DMS114 treated with DMSO at 0.1 percent for 48 hours (cell line): Measurements from ENCODE around the gene MAP4K5.
"Not testable (repeated sequence)": the region's sequence is repeated elsewhere in the genome, so short reads cannot be mapped to it uniquely, and the experiment has no call there.

Experiments
- DNase-seq: peaks from one replicate; lab custom pipeline; 2025; ENCODE audit not compliant: unreplicated experiment; lab: John Stamatoyannopoulos, UW

Gene MAP4K5

GRCh38 chr14:50533241-50533705 is 904 bp upstream of the MAP4K5 start:
- DNase-seq = no peak

GRCh38 chr14:50531595-50532501 is 521 bp downstream of the MAP4K5 start:
- DNase-seq = no peak

GRCh38 chr14:50530794-50531365 is 1.5 kb downstream of the MAP4K5 start:
- no peak for DNase-seq

- DNase-seq = no peak
Measured at GRCh38 chr14:50530358-50530757, 2.0 kb downstream of the MAP4K5 start.

GRCh38 chr14:50529288-50530179 is 2.8 kb downstream of the MAP4K5 start:
- no peak for DNase-seq

GRCh38 chr14:50528000-50528399 is 4.4 kb downstream of the MAP4K5 start:
- DNase-seq = no peak

- DNase-seq = no peak
Measured at GRCh38 chr14:50524731-50525515, 7.4 kb downstream of the MAP4K5 start.

GRCh38 chr14:50524060-50524459 is 8.3 kb downstream of the MAP4K5 start:
- no peak for DNase-seq

- no peak for DNase-seq
Measured at GRCh38 chr14:50523271-50524041, 8.9 kb downstream of the MAP4K5 start.

GRCh38 chr14:50521912-50522341 is 10.4 kb downstream of the MAP4K5 start:
- no peak for DNase-seq

GRCh38 chr14:50520947-50521815 is 11.2 kb downstream of the MAP4K5 start:
- DNase-seq = no peak

- no peak for DNase-seq
Measured at GRCh38 chr14:50516091-50516490, 16.3 kb downstream of the MAP4K5 start.

GRCh38 chr14:50512463-50512862 is 19.9 kb downstream of the MAP4K5 start:
- DNase-seq = no peak

- no peak for DNase-seq
Measured at GRCh38 chr14:50510157-50510556, 22.2 kb downstream of the MAP4K5 start.

GRCh38 chr14:50507078-50507477 is 25.3 kb downstream of the MAP4K5 start:
- DNase-seq = not testable (repeated sequence)

- no peak for DNase-seq
Measured at GRCh38 chr14:50501642-50502041, 30.7 kb downstream of the MAP4K5 start.

- no peak for DNase-seq
Measured at GRCh38 chr14:50497351-50497750, 35.0 kb downstream of the MAP4K5 start.

GRCh38 chr14:50489851-50490250 is 42.5 kb downstream of the MAP4K5 start:
- DNase-seq = no peak

- no peak for DNase-seq
Measured at GRCh38 chr14:50488521-50488920, 43.8 kb downstream of the MAP4K5 start.
